Right lobe of liver (tissue), 6 donors: ENCODE data around the gene UBE2V1. TPM values are rescaled to one million over a fixed set of nuclear protein-coding genes. Genes with fewer than 3 reads are reported as not detected.

Experiments
- ATAC-seq, 4 donors: fragments of 200-7000 bp; cut with Tn5 transposase; one replicate each; pipeline ENCODE4 v1.9.1; 2020; ENCODE audit warnings: mild to moderate bottlenecking in 4 of 4, moderate library complexity in 4 of 4
- DNase-seq, 3 donors: peaks; one replicate each; pipeline ENCODE4 v3.0.0-alpha.2; 2020
- H3K27ac ChIP-seq, 3 donors: fragments of 200-600 bp; one replicate each; pipeline ENCODE4 v1.8.0; 2022
- H3K27me3 ChIP-seq, 2 donors: fragments of 200-600 bp; one replicate each; pipeline ENCODE4 v1.8.0; 2022
- H3K36me3 ChIP-seq, 4 donors: fragments of 200-600 bp; sonication (generic) in 1 of 4; one replicate each; pipeline versions ENCODE4 v1.5.1 to v1.8.0; 2017 to 2022; ENCODE audit warnings: control low read depth in 1 of 4
- H3K4me1 ChIP-seq, 4 donors: fragments of 200-600 bp; sonication (generic) in 1 of 4; one replicate each; pipeline versions ENCODE4 v1.5.1 to v1.8.0; 2017 to 2022; ENCODE audit warnings: control low read depth in 1 of 4
- H3K4me3 ChIP-seq, 3 donors: fragments of 200-600 bp; one replicate each; pipeline ENCODE4 v1.8.0; 2022
- H3K9me3 ChIP-seq, 4 donors: fragments of 200-600 bp; sonication (generic) in 1 of 4; one replicate each; pipeline versions ENCODE4 v1.5.1 to v1.8.0; 2017 to 2022; ENCODE audit warnings: control low read depth in 1 of 4
- CTCF ChIP-seq, 4 donors: fragments of 200-600 bp in 3 of 4; fragments of 450-650 bp in 1 of 4; IDR thresholded peaks; one replicate each; pipeline versions ENCODE4 v1.5.1 to v1.8.0; 2016 to 2022; ENCODE audit warnings: antibody characterized with exemption in 4 of 4, mild to moderate bottlenecking in 2 of 4
- POLR2A ChIP-seq: fragments of 450-650 bp; IDR thresholded peaks from one replicate; pipeline ENCODE4 v1.6.1; 2017; ENCODE audit warnings: antibody characterized with exemption, mild to moderate bottlenecking
- whole genome bisulfite sequencing: methylation state at CpG from one replicate; pipeline ENCODE4 v1.1.6; 2018; ENCODE audit warnings: low coverage, low lambda C conversion rate; ENCODE audit not compliant: insufficient coverage; ENCODE audit errors: missing lambda C conversion rate; 5-methylcytosine and 5-hydroxymethylcytosine counted together
- intact Hi-C, 2 donors: fragments of 100-400 bp; cut with DNase I; formaldehyde crosslinking; loops; one replicate each; pipeline versions ENCODE4 v1.11.2 to v1.14.1; 2022
- total RNA-seq, 6 experiments: library from RNA; depleted of rRNA in 2 of 6; stranded (reverse); fragments of >200 nt in 2 of 6; fragmentation: NEBNext Ultra II Directional in 3 of 6; extraction: Animal tissue kit (Norgen Biotek cat#: 25700) in 3 of 6; gene quantifications; one replicate each; pipeline versions ENCODE4 v1.1.0 to v1.2.4, GENCODE V29; 2016 to 2023
- donor health status: DM: no; HTN: yes; CAD: no.
- donor health status: DM: no; HTN: no; CAD: no.
- donor health status: DM: no; HTN: no; CAD: no.
- donor health status: DM: no; HTN: yes; CAD: no.
- donor health status: DM: no; HTN: yes; CAD: no.

The UBE2V1 gene
- total RNA-seq, 6 experiments from 2014 or later = 38.2 to 49.4 (median 44.3) TPM

- ATAC-seq (no peak), DNase-seq (no peak)
- intact Hi-C loops = no loop called here
- Histone ChIP-seq H3K4me3 (no peak overlapping the region), H3K4me1 (no peaks in the 10 kb centered on the region), H3K27me3 (no peaks in the 10 kb centered on the region), H3K9me3 (no peaks in the 10 kb centered on the region), H3K27ac (no peak overlapping the region), H3K36me3 (no peaks in the 10 kb centered on the region)
- 25% methylated on average over 4 of the region's 10 CpGs for WGBS
- TF ChIP-seq CTCF (IDR thresholded peaks at IDR 0.05) (no peak), POLR2A (no peak)
These were observed 74.4 kb downstream of the UBE2V1 start for GRCh38 chr20:50038574-50038991.

- no peak for TF ChIP-seq POLR2A
- no peak for TF ChIP-seq CTCF (IDR thresholded peaks at IDR 0.05)
- H3K36me3 ChIP-seq = no peaks in the 10 kb centered on the region
- no peaks in the 10 kb centered on the region for H3K27me3 ChIP-seq
- H3K4me1 ChIP-seq = no peaks in the 10 kb centered on the region
- ATAC-seq (no peak), DNase-seq (no peak)
- 62% methylated on average over 6 of the region's 6 CpGs for WGBS
- H3K27ac ChIP-seq = no peak overlapping the region
- intact Hi-C loops = no loop called here
- no peak overlapping the region for H3K4me3 ChIP-seq
- no peaks in the 10 kb centered on the region for H3K9me3 ChIP-seq
These were observed 74.8 kb downstream of the UBE2V1 start for GRCh38 chr20:50038169-50038568.

GRCh38 chr20:50037575-50037974, 75.4 kb downstream of the UBE2V1 start:
- H3K4me1 ChIP-seq = no peaks in the 10 kb centered on the region
- no peak for ATAC-seq
- no peaks in the 10 kb centered on the region for H3K36me3 ChIP-seq
- intact Hi-C loops = no loop called here
- no peak overlapping the region for H3K4me3 ChIP-seq
- 84% methylated on average over 4 of the region's 7 CpGs for WGBS
- no peaks in the 10 kb centered on the region for H3K9me3 ChIP-seq
- no peaks in the 10 kb centered on the region for H3K27me3 ChIP-seq
- H3K27ac ChIP-seq = no peak overlapping the region
- no peak for TF ChIP-seq CTCF (IDR thresholded peaks at IDR 0.05)
- DNase-seq = no peak

- intact Hi-C loops = no loop called here
- TF ChIP-seq POLR2A (no peak), CTCF (IDR thresholded peaks at IDR 0.05) (no peak)
- no peaks in the 10 kb centered on the region for H3K9me3 ChIP-seq
- H3K4me1 ChIP-seq = no peaks in the 10 kb centered on the region
- no CpG with 5 or more reads among the region's 3 CpGs for WGBS
- DNase-seq (no peak), ATAC-seq (peak in 1 of 4 donors; percentile 6)
- H3K27me3 ChIP-seq = no peaks in the 10 kb centered on the region
- no peak overlapping the region for H3K4me3 ChIP-seq
- no peak overlapping the region for H3K27ac ChIP-seq
- H3K36me3 ChIP-seq = no peaks in the 10 kb centered on the region
These were observed 75.8 kb downstream of the UBE2V1 start for GRCh38 chr20:50037123-50037522.

GRCh38 chr20:50036703-50037102, 76.2 kb downstream of the UBE2V1 start:
- intact Hi-C loops = no loop called here
- no peak overlapping the region for H3K4me3 ChIP-seq
- no peaks in the 10 kb centered on the region for H3K9me3 ChIP-seq
- no peaks in the 10 kb centered on the region for H3K36me3 ChIP-seq
- no peaks in the 10 kb centered on the region for H3K4me1 ChIP-seq
- H3K27ac ChIP-seq = no peak overlapping the region
- TF ChIP-seq POLR2A (no peak), CTCF (IDR thresholded peaks at IDR 0.05) (no peak)
- no peak for ATAC-seq
- WGBS = 89% methylated on average over 3 of the region's 3 CpGs
- no peaks in the 10 kb centered on the region for H3K27me3 ChIP-seq
- DNase-seq = no peak
